Panc1 (cell line): ENCODE measurements around the gene CD300LF.

ENCODE experiments used
- POLR2AphosphoS5 ChIP-seq: IDR thresholded peaks from 2 replicates; pipeline ENCODE4 v1.6.1; 2012; ENCODE audit warnings: mild to moderate bottlenecking, low read depth, low read length, moderate library complexity
- SIN3A ChIP-seq: IDR thresholded peaks from 2 replicates; pipeline ENCODE4 v1.6.1; 2012; ENCODE audit warnings: low read depth, mild to moderate bottlenecking, low read length, moderate library complexity, borderline replicate concordance; ENCODE audit not compliant: insufficient read depth
- TCF7L2 ChIP-seq: IDR thresholded peaks from 2 replicates; pipeline ENCODE4 v1.6.1; 2011; ENCODE audit warnings: mild to moderate bottlenecking, low read depth, low read length, inconsistent platforms
- TF ChIP-seq, protein P1 (sequence below): fragments of 450-650 bp; IDR thresholded peaks from 2 replicates; pipeline ENCODE4 v1.5.1; 2017; ENCODE audit warnings: mild to moderate bottlenecking
- TF ChIP-seq, protein P2 (sequence below), 2 experiments: IDR thresholded peaks; 2 replicates each; pipeline ENCODE4 v1.6.1; 2011 to 2012; ENCODE audit warnings: low read depth in 2 of 2, control low read depth in 1 of 2, low read length in 1 of 2, mild to moderate bottlenecking in 1 of 2, moderate library complexity in 1 of 2; ENCODE audit not compliant: insufficient read depth in 1 of 2

DNA sequence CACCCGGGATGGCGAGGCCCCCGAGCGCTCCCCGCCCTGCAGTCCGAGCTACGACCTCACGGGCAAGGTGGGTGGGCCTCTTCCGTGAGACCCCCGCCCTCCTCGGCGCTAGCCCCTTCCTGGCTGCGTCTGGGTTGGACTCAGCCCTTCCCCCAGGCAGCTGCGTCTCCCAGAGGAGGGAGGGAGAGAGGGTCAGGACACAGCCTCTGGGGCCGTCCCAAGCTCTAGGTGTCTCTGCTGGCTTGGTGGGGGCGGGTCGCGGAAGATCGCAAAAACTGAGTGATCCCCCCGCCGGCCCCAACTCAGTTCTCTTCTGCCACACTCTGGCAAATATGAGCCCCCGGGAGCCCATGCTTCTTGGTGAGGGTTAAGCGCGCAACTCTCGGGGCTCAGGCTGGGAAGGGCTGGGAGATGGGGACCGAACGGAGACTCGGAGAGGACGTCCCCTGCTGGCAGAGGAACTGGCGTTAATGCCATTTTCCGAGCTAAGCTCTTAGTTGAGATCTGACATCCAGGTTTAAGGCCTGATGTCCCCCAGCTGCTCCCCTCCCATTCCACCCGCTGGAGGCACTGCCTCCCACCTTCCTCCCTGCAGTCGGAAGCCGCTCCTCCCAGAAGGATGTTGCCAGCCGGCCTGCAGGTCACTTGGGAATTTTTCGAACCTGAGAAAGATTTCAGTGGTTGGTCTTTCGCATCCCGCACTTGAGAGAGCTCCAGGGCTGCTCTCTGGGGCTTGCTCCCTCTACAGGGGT lies 24.8 kb upstream of the CD300LF start:
- TF ChIP-seq POLR2AphosphoS5: no peak
- TF ChIP-seq, protein P1, sequence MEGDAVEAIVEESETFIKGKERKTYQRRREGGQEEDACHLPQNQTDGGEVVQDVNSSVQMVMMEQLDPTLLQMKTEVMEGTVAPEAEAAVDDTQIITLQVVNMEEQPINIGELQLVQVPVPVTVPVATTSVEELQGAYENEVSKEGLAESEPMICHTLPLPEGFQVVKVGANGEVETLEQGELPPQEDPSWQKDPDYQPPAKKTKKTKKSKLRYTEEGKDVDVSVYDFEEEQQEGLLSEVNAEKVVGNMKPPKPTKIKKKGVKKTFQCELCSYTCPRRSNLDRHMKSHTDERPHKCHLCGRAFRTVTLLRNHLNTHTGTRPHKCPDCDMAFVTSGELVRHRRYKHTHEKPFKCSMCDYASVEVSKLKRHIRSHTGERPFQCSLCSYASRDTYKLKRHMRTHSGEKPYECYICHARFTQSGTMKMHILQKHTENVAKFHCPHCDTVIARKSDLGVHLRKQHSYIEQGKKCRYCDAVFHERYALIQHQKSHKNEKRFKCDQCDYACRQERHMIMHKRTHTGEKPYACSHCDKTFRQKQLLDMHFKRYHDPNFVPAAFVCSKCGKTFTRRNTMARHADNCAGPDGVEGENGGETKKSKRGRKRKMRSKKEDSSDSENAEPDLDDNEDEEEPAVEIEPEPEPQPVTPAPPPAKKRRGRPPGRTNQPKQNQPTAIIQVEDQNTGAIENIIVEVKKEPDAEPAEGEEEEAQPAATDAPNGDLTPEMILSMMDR: peak; percentile 77
- TF ChIP-seq, protein P2, sequence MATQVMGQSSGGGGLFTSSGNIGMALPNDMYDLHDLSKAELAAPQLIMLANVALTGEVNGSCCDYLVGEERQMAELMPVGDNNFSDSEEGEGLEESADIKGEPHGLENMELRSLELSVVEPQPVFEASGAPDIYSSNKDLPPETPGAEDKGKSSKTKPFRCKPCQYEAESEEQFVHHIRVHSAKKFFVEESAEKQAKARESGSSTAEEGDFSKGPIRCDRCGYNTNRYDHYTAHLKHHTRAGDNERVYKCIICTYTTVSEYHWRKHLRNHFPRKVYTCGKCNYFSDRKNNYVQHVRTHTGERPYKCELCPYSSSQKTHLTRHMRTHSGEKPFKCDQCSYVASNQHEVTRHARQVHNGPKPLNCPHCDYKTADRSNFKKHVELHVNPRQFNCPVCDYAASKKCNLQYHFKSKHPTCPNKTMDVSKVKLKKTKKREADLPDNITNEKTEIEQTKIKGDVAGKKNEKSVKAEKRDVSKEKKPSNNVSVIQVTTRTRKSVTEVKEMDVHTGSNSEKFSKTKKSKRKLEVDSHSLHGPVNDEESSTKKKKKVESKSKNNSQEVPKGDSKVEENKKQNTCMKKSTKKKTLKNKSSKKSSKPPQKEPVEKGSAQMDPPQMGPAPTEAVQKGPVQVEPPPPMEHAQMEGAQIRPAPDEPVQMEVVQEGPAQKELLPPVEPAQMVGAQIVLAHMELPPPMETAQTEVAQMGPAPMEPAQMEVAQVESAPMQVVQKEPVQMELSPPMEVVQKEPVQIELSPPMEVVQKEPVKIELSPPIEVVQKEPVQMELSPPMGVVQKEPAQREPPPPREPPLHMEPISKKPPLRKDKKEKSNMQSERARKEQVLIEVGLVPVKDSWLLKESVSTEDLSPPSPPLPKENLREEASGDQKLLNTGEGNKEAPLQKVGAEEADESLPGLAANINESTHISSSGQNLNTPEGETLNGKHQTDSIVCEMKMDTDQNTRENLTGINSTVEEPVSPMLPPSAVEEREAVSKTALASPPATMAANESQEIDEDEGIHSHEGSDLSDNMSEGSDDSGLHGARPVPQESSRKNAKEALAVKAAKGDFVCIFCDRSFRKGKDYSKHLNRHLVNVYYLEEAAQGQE (IDR thresholded peaks at IDR 0.05; ENCODE audit: insufficient read depth in 1 of 2, low read depth in 2 of 2, low read length in 1 of 2): no peak
- no peak for TF ChIP-seq TCF7L2
- TF ChIP-seq SIN3A: no peak
